ENCODE results near the gene PVALB.

Gene PVALB

GRCh38 chr22:36814801-36815200 lies 2.0 kb downstream of the PVALB start:
- FAIRE-seq (no peak), DNase-seq (ENCODE audit: insufficient read length, low spot score) (no peak)
- no peak for TF ChIP-seq POLR2A (IDR thresholded peaks at IDR 0.05; ENCODE audit: low read depth, low read length)

DNA sequence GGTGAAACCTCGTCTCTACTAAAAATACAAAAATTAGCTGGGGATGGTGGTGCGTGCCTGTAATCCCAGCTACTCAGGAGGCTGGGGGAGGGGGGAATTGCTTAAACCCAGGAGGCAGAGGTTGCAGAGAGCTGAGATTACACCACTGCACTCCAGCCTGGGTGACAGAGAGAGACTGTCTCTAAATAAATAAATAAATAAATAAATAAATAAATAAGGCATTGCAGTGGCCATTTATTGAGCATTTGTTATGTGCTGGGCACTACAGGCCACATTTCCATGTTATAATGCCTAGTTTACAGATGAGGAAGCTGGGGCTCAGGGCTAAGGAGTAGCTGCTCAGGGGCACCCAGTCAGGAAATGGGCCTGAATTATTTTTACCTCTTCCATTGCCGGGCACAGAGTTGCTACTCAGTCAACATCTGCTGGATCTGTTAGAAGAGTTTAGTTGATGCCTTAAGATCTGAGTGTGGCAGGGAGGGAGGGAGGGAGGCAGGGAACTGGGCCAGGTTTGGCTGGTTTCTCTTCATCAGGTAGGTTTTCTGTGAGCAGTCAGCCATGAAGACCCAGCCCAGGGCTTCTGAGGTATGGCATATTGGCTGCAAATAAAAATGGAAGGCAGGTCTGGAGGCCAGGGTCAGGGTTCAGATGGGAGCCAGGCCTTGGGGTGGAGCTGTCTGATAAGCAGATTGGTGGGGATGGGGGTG lies 5.6 kb downstream of the PVALB start:
- FAIRE-seq (no peak), DNase-seq (ENCODE audit: insufficient read length, low spot score) (no peak)
- no peak for TF ChIP-seq POLR2A (IDR thresholded peaks at IDR 0.05; ENCODE audit: low read depth, low read length)

- DNase-seq (ENCODE audit: insufficient read length, low spot score) (no peak), FAIRE-seq (no peak)
- TF ChIP-seq POLR2A (IDR thresholded peaks at IDR 0.05; ENCODE audit: low read depth, low read length): no peak
Measured at GRCh38 chr22:36809351-36809750, 7.5 kb downstream of the PVALB start.

DNA sequence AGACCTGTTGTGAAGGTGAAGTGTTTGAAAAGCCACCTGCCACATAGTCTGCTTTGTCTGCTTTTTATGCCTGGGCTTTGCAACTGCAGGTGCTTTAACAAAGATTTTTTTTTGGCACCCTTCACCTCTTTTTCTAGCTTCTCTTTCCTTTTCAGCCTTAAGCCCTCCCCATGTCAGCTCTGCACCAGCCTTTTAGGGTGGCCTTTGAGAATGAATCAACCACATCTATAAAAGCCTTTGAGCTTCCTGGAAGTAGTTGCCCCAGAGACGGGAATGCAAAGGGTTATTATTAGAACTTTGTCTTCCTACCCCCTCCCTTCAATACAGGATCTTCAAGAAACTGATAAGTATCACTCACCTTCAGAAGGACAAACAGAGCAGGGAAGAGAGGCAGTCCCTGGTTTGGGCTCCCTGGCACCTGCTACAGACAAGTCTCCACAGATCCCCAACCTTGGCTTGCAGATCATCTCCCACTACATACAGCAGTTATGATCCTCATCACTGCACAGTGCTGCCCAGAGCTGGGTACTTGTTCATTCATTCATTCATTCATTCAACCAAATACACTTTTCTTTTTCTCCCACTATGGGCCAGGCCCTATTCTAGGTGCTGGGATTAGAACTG lies 8.0 kb downstream of the PVALB start:
- DNase-seq (ENCODE audit: insufficient read length, low spot score): no peak
- no peak for FAIRE-seq
- TF ChIP-seq POLR2A (IDR thresholded peaks at IDR 0.05; ENCODE audit: low read depth, low read length): no peak

GRCh38 chr22:36807627-36808026 lies 9.2 kb downstream of the PVALB start:
- no peak for DNase-seq (ENCODE audit: insufficient read length, low spot score)
- no peak for FAIRE-seq
- TF ChIP-seq POLR2A (IDR thresholded peaks at IDR 0.05; ENCODE audit: low read depth, low read length): no peak

GRCh38 chr22:36806835-36807234 lies 10.0 kb downstream of the PVALB start:
- FAIRE-seq (no peak), DNase-seq (ENCODE audit: insufficient read length, low spot score) (no peak)
- no peak for TF ChIP-seq POLR2A (IDR thresholded peaks at IDR 0.05; ENCODE audit: low read depth, low read length)

DNA sequence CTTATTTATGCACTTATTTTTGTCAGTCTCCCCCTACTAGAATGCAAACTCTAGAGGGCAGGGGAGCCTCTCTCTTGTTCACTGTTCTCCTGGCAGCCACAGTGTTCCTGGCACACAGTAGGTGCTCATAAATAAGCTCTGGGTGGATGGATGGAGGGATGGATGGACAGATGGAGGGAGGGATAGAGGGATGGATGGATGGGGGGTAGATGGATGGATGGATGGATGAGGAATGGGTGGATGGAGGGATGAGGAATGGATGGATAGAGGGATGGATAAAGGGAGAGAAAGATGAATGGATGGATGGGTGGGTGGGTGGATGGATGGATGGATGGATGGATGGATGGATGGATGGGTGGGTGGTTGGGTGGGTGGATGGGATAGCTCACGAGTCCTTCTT lies 13.5 kb downstream of the PVALB start:
- no peak for DNase-seq (ENCODE audit: insufficient read length, low spot score)
- FAIRE-seq: no peak
- no peak for TF ChIP-seq POLR2A (IDR thresholded peaks at IDR 0.05; ENCODE audit: low read depth, low read length)

DNA sequence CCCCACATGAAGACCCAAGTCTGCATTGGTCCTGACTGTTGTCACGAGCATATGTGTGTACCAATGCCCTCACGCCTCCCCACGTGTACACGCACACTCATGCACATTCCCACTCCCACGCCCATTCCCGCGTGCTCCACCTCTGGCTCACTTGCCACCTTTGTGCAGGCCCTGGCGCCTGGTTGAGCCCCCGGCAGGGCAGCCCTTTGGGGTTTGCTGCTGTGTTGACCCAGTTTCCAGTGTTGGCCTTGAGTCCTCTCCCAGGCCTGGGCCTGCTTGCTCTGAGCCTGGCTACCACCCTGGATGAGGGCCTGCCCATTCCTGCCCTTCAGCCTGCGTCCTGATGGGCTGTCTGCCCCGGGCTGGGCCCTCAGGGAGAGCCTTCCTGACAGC lies 18.2 kb downstream of the PVALB start:
- TF ChIP-seq POLR2A (IDR thresholded peaks at IDR 0.05; ENCODE audit: low read depth, low read length): no peak
- FAIRE-seq (no peak), DNase-seq (ENCODE audit: insufficient read length, low spot score) (no peak)

GRCh38 chr22:36797911-36798673 lies 18.7 kb downstream of the PVALB start:
- FAIRE-seq: no peak
- TF ChIP-seq POLR2A (IDR thresholded peaks at IDR 0.05; ENCODE audit: low read depth, low read length): no peak
- no peak for DNase-seq (ENCODE audit: insufficient read length, low spot score)

DNA sequence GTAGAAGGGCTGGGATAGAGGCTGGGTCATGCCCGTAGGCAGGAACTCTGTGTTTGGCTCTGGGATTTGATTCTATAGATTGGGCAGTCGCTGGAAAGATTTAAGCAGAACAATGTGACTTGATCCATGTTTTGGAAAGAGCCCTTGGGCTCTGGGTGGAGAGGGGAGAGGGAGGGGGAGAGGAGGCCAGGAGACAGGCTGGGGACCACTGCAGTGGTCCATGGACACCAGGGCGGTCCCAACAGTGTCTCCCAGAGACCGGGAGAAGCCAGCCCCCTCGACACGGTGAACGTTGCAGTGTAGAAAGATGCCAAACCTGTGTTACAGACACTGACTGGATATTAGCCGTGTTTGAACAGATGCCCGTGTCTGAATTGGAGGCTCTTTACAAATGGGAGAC lies 19.5 kb downstream of the PVALB start:
- no peak for TF ChIP-seq POLR2A (IDR thresholded peaks at IDR 0.05; ENCODE audit: low read depth, low read length)
- DNase-seq (ENCODE audit: insufficient read length, low spot score) (no peak), FAIRE-seq (no peak)

DNA sequence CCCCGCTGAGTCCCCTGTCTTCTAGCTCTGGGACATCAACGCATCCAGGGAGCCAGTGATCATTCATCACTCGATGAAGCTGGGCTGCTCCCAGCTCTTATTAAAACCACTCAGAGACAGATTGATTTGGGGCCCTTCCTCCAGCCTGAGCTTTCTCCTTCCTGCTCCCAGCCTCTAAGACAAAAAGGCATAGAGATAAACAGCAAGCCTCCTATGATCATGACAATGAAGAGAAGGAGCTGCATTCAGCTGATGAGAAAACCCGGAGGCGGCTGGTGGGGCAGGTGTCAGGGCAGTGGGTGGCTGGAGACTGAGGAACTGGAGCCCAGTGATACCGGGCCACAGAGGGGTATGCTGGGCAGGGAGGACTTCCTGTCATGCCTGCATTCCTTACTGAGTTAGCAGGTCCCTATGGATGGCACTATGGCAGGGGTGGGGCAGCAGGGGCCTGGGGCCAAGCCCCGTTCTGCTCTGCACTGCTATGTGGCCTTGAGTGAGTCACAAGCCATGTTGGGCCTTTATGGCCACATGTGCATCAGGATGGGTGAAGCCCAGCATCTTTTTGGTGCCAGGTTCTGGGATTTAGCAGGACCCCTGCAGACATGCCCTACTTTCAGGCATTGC lies 20.2 kb downstream of the PVALB start:
- TF ChIP-seq POLR2A (IDR thresholded peaks at IDR 0.05; ENCODE audit: low read depth, low read length): no peak
- DNase-seq (ENCODE audit: insufficient read length, low spot score): no peak
- no peak for FAIRE-seq

DNA sequence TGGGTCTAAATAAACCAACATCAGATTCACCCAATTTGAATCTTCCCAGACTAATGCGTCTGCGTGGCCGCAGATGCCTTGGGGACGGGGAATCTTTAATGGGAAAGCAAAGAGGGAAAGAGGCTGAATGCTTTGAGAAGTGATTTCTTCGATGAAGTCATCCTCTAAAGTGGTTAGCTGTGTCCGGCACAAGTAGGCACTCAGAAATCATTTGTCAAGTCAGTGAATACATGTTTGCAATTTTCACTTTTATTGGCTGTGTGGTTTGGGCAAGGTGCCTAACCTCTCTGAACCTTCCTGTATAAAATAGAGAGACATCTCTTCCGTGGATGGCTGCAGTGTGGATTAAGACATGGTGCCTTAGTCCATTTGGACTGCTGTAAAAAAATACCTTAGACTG lies 21.2 kb downstream of the PVALB start:
- DNase-seq (ENCODE audit: insufficient read length, low spot score) (no peak), FAIRE-seq (no peak)

DNA sequence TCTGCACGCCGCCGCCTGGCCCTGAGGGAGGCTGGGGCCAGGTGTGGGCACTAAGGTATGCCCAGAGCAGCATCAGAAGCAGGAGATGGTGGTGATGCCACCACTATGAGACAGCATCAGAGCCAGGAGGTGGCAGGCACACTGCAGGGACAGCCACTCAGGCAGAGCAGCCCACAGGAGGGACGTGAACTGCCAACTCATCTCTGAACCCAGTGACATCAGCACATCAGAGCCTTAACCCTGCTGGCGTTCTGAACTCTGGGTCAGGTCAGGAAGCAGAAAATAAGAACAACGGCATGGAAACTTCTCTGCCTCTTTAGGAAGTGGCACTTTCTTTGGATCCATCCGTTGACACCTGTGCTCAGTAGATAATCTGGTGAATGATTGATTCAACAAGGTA lies 26.2 kb downstream of the PVALB start:
- DNase-seq (ENCODE audit: insufficient read length, low spot score) (no peak), FAIRE-seq (no peak)
- TF ChIP-seq POLR2A (IDR thresholded peaks at IDR 0.05; ENCODE audit: low read depth, low read length): no peak

More for the DNA sequence above, 21.2 kb downstream of the PVALB start:
- TF ChIP-seq POLR2A (IDR thresholded peaks at IDR 0.05; ENCODE audit: low read depth, low read length): no peak
